HG03354 (cell line): ENCODE data around the gene RIMKLB.
"Not testable (repeated sequence)": the region's sequence is repeated elsewhere in the genome, so short reads cannot be mapped to it uniquely, and the experiment has no call there.

ENCODE experiments used
- ATAC-seq: cut with Tn5 transposase; IDR thresholded peaks from one replicate; pipeline ENCODE4 v1.9.1; 2021; ENCODE audit warnings: mild to moderate bottlenecking; ENCODE audit not compliant: unreplicated experiment, poor library complexity, severe bottlenecking

The RIMKLB gene

GRCh38 chr12:8807084-8807483 is 109.3 kb downstream of the RIMKLB start:
- ATAC-seq = not testable (repeated sequence)

GRCh38 chr12:8810112-8810511 is 112.3 kb downstream of the RIMKLB start:
- ATAC-seq = not testable (repeated sequence)

GRCh38 chr12:8813572-8814357 is 116.0 kb downstream of the RIMKLB start:
- ATAC-seq = no peak

- ATAC-seq = no peak
Measured at GRCh38 chr12:8816448-8817050, 118.8 kb downstream of the RIMKLB start.

- no peak for ATAC-seq
Measured at GRCh38 chr12:8817856-8818255, 120.1 kb downstream of the RIMKLB start.

- no peak for ATAC-seq
Measured at GRCh38 chr12:8818526-8818925, 120.7 kb downstream of the RIMKLB start.

- no peak for ATAC-seq
Measured at GRCh38 chr12:8819666-8819980, 121.8 kb downstream of the RIMKLB start.

- ATAC-seq = not testable (repeated sequence)
Measured at GRCh38 chr12:8820676-8821407, 123.1 kb downstream of the RIMKLB start.

GRCh38 chr12:8821591-8821990 is 123.8 kb downstream of the RIMKLB start:
- no peak for ATAC-seq

GRCh38 chr12:8822298-8822697 is 124.5 kb downstream of the RIMKLB start, which contains the start of gene A2ML1:
Gene A2ML1, plus strand, starts transcription at chr12:8822621. Its CDS starts 31 bp downstream, at chr12:8822652.
- ATAC-seq = no peak

- ATAC-seq = no peak
Measured at GRCh38 chr12:8823565-8824300, 125.9 kb downstream of the RIMKLB start.

- ATAC-seq = no peak
Measured at GRCh38 chr12:8827551-8828256, 129.9 kb downstream of the RIMKLB start.

- no peak for ATAC-seq
Measured at GRCh38 chr12:8828257-8829124, 130.7 kb downstream of the RIMKLB start.

GRCh38 chr12:8829125-8829518 is 131.3 kb downstream of the RIMKLB start:
- no peak for ATAC-seq

- no peak for ATAC-seq
Measured at GRCh38 chr12:8829621-8830020, 131.8 kb downstream of the RIMKLB start.

GRCh38 chr12:8831116-8831515 is 133.3 kb downstream of the RIMKLB start:
- no peak for ATAC-seq

GRCh38 chr12:8832500-8832899 is 134.7 kb downstream of the RIMKLB start:
- ATAC-seq = no peak
